T-helper 22 cell (primary cell): ENCODE measurements around the gene VPS8.
"Not testable (repeated sequence)": the region's sequence is repeated elsewhere in the genome, so short reads cannot be mapped to it uniquely, and the experiment has no call there.

ENCODE experiments used
- DNase-seq: peaks from one replicate; pipeline ENCODE4 v3.0.0-alpha.2; 2020; ENCODE audit warnings: low read depth

VPS8 gene

DNA sequence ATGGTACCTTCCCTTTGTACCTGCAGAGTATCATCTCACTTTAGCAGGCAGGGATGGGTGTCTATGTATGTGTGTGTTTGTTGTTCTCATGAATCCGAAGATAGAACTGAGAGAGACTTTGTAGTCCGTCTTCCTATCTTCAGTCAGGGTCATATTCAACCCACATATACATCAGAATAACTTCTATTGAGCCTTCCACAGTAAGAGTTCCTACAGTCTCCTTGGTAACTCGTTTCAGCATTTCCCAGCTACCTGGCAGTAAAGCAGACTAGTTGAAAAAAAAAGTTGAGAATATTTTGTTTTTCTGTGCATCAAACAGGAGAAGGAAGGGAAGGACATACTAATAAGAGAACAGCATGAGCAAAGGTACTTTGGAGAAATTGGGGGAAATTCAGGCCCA, 106.8 kb downstream of the VPS8 start:
- no peak for DNase-seq

GRCh38 chr3:184919651-184920050, 107.7 kb downstream of the VPS8 start:
- no peak for DNase-seq

DNA sequence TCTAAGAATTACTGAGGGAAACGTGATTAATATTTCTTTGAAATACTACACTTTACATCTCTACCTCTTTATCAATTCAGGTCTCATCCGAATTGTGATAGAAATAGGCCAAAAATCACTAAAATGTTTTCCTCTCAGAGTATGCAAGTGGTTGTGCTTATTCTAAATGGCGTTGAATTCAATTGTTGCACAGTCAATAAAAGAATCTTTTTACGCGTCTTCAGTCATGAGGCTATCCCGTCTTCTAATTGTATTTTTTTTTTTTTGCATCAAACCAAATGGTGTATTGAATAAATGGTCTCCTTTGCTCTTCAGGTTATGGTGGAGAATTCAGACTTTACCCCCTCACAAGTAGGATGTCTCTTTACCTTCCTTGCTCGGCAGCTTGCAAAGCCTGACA, 112.6 kb downstream of the VPS8 start:
- DNase-seq = no peak

- no peak for DNase-seq
These were observed 115.9 kb downstream of the VPS8 start for GRCh38 chr3:184927796-184928315.

GRCh38 chr3:184932777-184933176, 120.8 kb downstream of the VPS8 start:
- no peak for DNase-seq

DNA sequence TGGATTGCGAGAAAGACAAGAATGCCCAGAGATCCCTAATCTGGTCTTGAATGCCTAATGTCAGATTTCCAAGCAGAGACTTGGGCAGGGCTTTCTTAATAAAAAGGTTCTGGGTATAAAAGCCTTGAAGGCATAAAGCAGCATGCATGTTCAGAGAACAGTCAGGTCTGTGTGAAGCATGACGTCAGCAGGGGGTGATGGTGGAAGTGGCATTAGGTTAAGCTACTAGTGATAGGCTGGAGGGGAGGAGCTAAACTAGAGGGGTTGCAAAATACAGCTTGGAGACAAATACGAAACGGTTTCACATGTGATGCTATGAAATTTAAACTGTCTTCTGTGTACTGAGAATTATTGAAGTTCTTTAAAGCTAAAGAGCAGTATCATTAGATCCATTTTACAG, 125.6 kb downstream of the VPS8 start:
- DNase-seq = no peak

DNA sequence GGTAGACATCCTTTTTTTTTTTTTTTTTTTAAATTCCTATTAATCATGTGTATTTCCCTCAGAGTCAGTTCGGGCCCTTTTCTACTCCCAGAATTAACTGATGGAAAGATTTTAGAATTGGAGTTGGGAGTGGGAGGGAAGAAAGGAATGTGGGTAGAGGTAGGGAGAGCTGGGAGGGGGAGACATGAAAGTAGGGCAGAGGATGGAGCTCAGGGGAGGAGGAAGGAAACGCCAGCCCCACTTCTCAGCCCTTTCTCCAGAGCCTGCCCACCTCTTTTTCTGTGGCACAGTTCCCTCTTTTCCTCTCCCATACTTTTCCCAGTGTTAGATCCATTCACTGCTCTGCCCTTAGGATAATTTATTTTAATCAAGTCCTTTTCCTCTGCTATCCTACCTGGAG, 129.4 kb downstream of the VPS8 start:
- DNase-seq = no peak

GRCh38 chr3:184942735-184943134, 130.8 kb downstream of the VPS8 start:
- DNase-seq = no peak

DNA sequence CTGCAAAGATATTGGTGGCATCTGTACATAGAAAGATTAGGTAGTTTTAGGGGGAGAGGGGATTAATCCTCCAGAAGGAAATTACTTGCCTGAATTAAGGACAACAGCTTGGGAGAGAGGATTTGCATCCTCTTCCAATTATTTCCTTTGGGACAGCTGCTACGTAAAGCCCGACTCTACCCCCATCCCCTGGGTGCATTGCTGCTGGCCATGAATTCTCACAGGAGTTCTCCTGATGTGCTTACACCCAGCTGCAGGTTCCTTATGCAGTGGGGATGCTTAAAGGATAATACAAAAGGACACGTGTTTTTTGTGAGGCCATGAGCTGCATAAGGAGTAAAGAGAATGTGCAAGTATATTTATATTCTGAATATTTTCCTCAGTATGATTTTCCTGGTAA, 132.3 kb downstream of the VPS8 start:
- no peak for DNase-seq

DNA sequence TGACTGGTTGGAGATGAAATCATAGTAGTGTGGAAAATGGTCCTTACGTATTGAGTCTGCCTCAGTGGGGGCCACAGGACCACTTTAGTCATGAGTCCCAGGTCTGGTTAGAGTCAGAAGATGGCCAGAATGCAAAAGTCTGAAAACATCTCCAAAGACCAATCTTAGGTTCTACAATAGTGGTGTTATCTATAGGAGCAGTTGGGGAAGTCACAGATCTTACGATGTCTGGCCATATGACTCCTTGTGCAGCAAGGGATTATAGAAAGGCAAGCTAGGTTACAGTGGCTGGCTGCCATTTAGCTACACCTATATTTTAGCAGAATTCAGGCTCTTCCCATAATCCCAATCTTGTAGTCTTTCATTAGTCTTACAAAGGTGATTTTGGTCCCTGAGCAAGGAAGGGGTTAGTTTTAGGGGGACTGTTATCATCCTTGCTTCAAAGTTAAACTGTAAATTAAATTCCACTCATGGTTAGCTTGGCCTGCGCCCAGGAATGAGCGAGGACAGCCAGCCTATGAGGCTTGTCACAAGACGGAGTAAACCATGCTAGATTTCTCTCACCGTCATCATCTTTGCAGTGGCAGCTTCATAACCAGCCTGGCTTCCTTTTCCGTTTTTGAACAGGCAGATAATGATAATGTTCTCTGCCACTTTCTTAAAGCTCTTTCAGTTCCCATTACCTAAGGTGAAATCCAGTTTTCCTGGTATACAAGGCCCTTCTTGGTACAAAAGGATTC, 134.1 kb downstream of the VPS8 start:
- no peak for DNase-seq

DNA sequence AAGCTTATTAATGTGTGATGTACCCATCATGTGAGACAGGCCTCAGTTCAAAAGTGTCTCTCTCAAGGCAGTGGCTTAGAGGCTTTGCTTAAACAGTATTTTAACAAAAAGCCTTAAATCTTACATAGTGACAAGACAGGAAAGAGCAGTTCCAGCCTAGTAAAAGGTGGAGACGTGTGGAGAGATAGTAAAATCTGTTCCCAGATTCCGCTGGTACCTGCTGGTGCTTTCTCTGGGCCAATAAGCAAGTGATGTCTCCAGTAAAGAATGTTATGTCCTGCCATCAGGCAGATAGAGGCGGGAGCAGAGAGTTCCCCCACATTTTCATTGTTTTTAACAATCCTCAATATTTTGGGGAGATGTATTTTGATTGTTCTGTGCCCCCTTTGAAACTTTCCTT, 135.0 kb downstream of the VPS8 start:
- no peak for DNase-seq

GRCh38 chr3:184949251-184949965, 137.4 kb downstream of the VPS8 start:
- no peak for DNase-seq

DNA sequence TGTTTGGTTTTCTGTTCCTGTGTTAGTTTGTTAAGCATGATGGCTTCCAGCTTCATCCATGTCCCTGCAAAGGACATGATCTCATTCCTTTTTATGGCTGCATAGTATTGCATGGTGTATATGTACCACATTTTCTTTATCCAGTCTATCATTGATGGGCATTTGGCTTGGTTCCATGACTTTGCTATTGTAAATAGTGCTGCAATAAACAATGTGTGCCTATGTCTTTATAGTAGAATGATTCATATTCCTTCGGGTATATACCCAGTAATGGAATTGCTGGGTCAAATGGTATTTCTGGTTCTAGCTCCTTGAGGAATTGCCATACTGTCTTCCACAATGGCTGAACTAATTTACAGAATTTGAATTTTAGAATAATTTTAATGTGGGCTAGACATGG, 138.8 kb downstream of the VPS8 start:
- not testable (repeated sequence) for DNase-seq

DNA sequence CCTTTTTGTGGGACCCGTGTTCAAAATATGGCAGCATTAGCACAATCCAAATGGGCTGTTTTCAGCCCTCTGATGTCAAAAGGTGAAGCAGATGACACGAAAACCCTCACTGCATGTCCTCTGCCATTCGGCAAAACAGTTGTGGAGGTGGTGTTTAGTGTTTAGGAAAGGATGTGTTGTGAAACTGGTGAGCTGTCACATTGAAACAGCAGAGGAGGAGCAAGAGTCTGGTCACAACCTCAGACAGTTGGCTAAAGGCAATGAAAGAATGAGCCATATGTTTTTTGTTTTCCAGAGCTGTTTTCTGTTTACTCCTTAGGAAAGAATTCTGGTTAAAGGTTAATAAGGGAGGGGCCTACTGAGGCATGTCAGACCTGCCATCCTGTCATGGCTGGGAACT, 140.7 kb downstream of the VPS8 start:
- DNase-seq = no peak

DNA sequence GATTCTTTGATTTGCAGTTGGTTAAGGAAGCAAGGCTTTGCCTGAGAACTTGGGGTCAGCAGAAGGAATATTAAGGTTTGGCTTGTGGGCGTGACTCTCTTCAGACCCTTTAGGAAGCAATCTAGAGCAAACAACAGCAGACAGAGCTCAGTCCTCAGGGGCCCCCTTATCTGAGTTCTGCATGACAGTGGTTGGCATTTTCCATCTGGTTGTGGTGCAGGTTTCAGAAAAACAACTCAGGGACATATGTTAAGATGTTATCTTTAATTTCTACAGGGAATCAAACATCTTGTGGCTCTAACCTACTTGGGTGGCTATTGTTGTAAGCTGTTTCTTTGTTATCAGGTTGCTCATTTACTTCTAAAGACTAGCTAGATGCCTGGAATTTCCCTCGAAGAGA, 141.4 kb downstream of the VPS8 start:
- no peak for DNase-seq

DNA sequence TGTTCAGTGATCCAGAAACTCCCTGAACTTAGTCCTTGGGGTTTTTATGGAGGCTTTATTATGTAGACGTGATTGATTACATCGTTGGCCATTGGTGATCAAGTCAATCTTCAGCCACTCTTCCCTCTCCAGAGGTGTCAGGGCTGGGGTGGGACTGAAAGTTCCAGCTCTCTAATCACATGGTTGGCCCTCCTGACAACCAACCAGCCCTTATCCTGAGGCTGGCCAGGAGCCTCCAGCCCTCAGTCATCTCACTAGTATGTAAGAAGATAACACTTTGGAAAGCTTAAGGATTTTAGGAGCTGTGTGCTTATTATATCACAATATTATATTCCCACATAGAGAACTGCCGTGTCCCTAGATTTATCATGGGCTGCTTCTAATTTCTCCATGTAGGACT, 142.3 kb downstream of the VPS8 start:
- DNase-seq = no peak

DNA sequence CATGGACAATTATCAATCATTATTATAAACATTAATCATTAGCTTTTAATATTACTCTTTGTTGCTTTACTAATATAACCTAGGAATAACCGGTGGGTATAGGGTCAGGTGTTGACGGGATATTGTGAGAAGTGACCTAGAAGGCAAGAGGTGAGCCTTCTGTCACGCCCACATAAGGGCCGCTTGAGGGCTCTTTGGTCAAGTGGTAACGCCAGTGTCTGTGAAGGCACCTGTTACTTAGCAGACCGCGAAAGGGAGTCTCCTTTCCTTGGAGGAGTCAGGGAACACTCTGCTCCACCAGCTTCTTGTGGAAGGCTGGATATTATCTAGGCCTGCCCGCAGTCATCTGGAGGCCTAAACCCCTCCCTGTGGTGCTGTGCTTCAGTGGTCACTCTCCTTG, 142.9 kb downstream of the VPS8 start:
- not testable (repeated sequence) for DNase-seq

DNA sequence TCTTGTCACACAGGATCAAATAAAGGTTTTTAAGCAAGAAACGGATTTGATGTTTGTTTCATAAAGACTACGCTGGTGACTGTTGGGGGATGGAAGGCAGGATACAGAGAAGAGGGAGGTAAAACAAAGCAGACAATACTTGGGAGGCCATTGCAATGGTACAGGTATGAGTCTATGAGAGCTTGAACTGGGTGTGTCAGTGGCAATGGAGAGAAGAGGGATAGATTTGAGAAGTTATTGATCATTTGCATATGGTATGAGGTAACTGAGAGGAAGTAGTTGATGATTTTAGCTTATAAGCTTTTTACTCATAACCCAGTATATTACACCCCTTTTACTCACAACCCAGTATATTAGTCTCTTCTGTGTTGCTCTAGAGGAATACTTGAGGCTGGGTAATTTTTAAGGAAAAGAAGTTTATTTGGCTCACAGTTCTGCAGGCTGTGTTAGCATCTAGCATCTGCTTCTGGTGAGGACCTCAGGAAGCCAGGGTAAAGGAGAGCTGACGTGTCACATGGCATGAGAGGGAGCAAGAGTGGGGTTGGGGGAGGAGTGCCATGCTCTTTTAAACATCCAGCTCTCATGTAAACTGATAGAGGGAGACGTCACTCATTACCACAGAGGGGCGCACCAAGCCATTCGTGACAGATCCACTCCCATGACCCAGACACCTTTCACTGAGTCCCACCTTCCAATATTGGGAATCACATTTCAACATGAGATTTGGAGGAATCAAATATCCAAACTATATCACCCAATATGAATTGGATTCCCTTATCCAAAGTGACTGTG, 153.9 kb downstream of the VPS8 start:
- no peak for DNase-seq

GRCh38 chr3:184968115-184968514, 156.1 kb downstream of the VPS8 start:
- DNase-seq = no peak

- DNase-seq = no peak
These were observed 158.2 kb downstream of the VPS8 start for GRCh38 chr3:184970186-184970585.

DNA sequence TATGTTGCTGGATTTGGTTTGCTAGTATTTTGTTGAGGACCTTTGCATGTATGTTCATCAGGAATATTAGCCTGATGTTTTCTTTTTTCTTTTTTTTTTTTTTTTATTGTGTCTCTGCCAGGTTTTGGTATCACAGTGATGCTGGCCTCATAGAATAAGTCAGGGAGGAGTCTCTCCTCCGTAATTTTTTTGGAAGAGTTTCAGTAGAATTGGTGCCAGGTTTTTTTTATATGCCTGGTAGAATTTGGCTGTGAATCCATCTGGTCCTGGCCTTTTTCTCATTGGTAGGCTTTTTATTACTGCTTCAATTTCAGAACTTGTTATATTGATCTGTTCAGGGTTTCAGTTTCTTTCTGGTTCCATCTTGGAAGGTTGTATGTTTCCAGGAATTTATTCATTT, 165.8 kb downstream of the VPS8 start:
- no peak for DNase-seq

DNA sequence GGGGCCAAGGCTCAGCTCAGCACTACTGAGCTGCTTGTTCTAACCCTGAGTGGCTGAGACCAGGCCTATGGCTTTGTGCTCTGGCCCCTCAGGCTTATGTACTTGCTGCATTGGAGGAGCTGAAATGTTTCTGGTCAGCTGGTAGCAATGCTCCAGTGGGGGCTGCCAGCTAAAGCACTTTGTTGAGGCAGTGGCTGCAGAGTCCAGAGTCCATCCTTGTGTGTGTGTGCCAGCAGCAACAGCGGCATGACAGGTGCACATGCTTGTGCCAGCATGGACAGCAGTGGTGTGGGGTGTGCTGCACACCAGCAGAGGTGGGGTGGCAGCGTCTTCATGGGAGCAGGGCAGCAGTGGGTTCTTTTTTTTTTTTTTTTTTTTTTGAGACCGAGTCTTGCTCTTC, 169.1 kb downstream of the VPS8 start:
- no peak for DNase-seq

GRCh38 chr3:184982076-184982475, 170.1 kb downstream of the VPS8 start:
- DNase-seq = no peak
